GM19025 (cell line): ENCODE data around the gene SUPT6H.
"Not testable (repeated sequence)": the region's sequence is repeated elsewhere in the genome, so short reads cannot be mapped to it uniquely, and the experiment has no call there.

Experiments
- ATAC-seq: cut with Tn5 transposase; IDR thresholded peaks from one replicate; pipeline ENCODE4 v1.9.1; 2021; ENCODE audit warnings: mild to moderate bottlenecking, low read depth, moderate library complexity; ENCODE audit not compliant: unreplicated experiment

SUPT6H gene

DNA sequence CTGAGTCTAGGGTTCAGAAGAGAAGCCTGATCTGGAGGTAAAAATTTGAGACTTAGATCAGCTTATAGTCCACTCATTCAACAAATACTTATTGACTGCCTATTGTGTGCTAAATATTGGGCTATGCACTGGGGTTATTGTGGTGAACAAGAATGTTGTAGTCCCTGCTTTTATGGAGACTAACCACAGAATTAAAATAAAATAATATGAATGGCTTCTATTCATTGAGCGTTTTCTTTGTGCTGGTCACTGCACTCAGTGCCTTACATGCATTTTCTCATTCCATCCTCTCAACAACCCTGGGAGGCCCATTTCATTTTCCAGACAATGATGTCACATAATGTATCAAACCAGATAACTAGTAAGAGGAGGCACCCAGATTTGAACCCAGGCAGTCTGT, 71.3 kb downstream of the SUPT6H start:
- ATAC-seq: no peak

DNA sequence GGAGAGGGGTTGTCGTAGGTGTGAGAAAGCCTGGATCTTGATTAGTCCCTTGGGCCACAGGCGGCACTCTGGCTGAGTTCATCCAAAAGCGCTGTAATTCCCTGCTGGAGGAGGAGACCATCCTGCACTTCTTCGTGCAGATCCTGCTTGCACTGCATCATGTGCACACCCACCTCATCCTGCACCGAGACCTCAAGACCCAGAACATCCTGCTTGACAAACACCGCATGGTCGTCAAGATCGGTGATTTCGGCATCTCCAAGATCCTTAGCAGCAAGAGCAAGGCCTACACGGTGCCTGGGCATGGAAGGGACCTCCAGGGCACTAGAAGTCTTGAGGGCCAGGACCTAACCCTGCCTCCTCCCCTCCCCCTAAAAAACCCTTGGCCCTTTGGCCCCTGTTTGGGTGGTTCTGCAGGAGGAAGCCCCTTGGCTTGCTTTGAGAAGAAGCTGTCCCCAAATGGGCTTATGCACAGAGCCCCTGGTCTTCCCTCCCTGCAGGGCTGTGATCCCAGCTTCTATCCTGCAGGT, 72.8 kb downstream of the SUPT6H start:
- no peak for ATAC-seq

DNA sequence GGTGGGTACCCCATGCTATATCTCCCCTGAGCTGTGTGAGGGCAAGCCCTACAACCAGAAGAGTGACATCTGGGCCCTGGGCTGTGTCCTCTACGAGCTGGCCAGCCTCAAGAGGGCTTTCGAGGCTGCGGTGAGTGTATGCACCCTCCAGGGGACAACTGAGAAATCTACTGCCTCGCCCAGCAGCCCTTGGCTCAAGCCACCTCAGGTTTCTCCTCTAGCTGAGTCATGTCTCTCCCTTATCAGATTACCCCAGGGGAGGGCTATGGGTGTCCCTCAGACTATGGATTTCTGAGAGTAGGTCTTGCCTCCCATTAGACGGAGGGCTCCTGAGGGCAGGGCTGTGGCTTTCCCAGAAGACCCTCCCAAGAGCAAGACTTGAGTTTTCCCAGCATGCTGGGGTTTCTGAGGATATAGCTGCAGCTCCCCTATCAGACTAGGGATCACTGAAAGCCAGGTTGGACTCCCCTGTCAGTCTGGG, 73.3 kb downstream of the SUPT6H start:
- ATAC-seq: no peak

DNA sequence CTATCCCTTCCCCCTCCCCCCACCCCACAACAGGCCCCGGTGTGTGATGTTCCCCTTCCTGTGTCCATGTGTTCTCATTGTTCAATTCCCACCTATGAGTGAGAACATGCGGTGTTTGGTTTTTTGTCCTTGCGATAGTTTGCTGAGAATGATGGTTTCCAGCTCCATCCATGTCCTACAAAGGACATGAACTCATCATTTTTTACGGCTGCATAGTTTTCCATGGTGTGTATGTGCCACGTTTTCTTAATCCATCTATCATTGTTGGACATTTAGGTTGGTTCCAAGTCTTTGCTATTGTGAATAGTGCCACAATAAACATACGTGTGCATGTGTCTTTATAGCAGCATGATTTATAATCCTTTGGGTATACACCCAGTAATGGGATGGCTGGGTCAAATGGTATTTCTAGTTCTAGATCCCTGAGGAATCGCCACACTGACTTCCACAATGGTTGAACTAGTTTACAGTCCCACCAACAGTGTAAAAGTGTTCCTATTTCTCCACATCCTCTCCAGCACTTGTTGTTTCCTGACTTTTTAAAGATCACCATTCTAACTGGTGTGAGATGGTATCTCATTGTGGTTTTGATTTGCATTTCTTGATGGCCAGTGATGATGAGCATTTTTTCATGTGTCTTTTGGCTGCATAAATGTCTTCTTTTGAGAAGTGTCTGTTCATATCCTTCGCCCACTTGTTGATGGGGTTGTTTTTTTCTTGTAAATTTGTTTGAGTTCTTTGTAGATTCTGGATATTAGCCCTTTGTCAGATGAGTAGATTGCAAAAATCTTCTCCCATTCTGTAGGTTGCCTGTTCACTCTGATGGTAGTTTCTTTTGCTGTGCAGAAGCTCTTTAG, 74.1 kb downstream of the SUPT6H start:
- not testable (repeated sequence) for ATAC-seq

DNA sequence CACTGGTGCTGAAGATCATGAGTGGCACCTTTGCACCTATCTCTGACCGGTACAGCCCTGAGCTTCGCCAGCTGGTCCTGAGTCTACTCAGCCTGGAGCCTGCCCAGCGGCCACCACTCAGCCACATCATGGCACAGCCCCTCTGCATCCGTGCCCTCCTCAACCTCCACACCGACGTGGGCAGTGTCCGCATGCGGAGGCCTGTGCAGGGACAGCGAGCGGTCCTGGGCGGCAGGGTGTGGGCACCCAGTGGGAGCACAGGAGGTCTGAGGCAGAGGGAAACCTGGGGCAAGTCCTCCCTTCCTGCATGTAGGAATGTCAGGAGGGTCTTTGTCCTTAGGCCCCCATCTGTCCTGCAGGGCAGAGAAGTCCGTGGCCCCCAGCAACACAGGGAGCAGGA, 75.3 kb downstream of the SUPT6H start:
- no peak for ATAC-seq

DNA sequence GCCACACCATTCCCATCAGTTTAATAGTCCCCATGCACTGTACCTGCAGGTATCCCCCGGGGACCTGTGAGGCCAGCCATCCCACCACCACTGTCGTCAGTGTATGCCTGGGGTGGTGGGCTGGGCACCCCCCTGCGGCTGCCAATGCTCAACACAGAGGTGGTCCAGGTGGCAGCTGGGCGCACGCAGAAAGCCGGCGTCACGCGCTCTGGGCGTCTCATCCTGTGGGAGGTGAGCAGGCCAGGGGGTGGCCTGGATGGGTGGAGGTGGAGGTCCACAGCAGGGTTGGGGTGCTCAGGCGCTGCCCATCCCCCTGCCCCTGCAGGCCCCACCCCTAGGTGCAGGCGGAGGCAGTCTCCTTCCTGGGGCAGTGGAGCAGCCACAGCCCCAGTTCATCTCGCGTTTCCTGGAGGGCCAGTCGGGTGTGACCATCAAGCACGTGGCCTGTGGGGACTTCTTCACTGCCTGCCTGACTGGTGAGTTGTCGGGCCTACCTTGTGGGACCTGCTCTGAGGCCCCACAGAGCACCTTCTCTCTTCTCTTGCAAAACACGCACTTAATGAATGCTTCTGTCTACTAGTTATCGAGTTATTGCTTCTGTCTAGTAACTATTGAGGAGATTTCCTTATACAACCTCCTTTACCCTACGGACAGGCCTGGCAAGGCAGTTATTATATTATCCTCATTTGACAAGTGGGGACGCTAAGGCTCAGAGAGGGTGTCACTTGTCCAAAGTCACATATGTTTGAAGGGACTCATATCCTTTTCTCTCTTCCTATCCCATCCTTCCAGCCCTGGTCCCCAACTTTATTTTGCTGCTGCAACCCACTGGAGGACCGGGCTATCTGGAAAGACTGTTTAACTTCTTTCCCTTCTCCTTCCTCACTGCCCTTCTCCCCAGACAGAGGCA, 76.0 kb downstream of the SUPT6H start:
- ATAC-seq: peak; percentile 59

DNA sequence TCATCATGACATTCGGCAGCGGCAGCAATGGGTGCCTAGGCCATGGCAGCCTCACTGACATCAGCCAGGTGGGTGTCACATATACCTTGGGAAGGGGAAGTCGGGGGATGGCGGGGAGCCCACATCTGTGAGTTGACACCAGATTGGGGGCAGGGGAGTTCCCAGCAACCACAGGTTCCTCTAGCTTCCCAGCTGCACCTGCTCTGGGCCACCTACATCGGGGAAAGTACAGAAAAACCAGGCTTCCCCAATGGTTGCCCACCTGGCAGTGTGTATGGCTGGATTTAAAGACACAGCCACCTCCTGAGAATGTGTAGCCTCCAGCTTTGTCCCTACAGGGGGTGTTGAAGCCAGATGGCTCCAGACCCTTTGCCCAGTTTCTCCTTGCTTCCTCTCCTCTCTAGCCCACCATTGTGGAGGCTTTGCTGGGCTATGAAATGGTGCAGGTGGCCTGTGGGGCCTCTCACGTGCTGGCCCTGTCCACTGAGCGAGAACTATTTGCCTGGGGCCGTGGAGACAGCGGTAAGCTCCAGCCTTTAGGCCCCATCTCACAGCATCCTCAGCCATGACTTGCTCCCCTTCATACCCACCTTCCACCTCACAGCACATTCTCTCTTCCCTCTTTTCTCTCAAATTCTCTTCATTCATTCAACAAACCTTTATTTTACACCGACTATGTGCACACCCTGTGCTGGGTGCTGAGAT, 76.8 kb downstream of the SUPT6H start:
- ATAC-seq: no peak

- no peak for ATAC-seq
These were observed 78.7 kb downstream of the SUPT6H start for GRCh38 chr17:28740406-28741357.

- no peak for ATAC-seq
These were observed 79.6 kb downstream of the SUPT6H start for GRCh38 chr17:28741358-28742349.

- peak; percentile 67 for ATAC-seq
These were observed 81.5 kb downstream of the SUPT6H start, which contains the start of gene TRAF4 for GRCh38 chr17:28743243-28744103. TRAF4 (plus strand) TSS chr17:28744011; CDS start chr17:28744113, 102 bp downstream.

DNA sequence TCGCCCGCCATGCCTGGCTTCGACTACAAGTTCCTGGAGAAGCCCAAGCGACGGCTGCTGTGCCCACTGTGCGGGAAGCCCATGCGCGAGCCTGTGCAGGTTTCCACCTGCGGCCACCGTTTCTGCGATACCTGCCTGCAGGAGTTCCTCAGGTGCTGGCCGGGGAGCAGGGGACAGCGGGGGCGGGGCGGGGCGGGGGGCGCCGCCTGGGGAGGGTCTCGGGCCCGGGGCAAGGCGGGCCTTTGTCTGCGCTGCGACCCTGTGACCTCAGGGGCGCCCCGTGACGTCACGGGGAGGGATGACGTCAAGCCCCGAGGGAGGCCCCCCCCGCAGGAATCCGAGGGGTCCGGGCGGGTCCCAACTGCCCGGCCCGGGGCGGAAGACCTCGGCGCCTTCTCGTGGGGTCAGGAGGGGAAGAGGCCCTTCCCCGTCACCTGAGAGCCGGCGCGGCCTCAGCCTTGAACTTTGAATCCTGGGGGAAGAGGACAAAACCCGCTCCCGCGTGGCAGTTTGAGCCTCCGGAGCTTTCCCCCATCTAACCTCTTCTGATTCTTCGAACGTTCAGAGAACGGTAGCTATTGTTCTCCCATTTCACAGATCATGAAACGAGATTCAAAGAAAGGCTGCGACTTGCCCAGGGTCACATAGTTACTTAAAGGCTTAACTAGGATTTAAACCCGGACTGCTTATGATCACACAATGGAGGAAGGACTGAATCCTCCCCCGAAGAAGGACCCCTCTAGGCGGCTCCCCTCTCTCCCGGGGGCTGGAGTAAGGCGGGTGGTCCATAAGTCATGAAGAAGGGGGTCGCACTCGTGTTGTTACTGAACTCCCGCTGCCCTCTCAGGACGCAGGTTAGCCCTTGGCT, 82.3 kb downstream of the SUPT6H start:
- peak; percentile 31 for ATAC-seq

- no peak for ATAC-seq
These were observed 83.2 kb downstream of the SUPT6H start for GRCh38 chr17:28744972-28745785.

- ATAC-seq: no peak
These were observed 83.9 kb downstream of the SUPT6H start for GRCh38 chr17:28745786-28746411.

DNA sequence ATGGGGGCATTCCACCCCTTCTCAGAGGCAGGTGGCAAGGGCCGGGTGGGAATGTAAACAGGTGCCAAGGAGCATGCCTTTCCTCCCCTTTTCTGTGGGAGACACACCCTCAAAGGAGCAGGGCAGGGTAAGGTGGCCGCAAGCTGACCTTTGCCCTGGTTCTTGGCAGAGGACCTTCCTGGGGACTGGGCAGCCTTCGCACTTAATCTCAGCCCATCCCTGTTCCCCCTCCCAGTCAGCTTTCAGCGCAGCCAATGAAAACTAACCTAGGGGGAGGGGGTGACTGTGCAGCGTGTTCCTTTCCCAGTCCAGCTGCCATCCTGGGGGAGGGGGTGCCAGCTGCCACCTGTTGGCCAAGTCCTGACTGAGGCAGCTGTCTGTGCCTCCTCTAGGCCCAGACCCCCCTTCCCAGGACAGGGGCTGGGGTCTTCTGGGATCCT, 84.6 kb downstream of the SUPT6H start:
- ATAC-seq: no peak
